ENCODE measurements around the gene CFAP46. TPM values are rescaled to one million over a fixed set of nuclear protein-coding genes. Genes with fewer than 3 reads are reported as not detected.
"Not testable (repeated sequence)": the region's sequence is repeated elsewhere in the genome, so short reads cannot be mapped to it uniquely, and the experiment has no call there.

Gene CFAP46
- total RNA-seq, 1 donor from 2014 or later, result 6.1 TPM

DNA sequence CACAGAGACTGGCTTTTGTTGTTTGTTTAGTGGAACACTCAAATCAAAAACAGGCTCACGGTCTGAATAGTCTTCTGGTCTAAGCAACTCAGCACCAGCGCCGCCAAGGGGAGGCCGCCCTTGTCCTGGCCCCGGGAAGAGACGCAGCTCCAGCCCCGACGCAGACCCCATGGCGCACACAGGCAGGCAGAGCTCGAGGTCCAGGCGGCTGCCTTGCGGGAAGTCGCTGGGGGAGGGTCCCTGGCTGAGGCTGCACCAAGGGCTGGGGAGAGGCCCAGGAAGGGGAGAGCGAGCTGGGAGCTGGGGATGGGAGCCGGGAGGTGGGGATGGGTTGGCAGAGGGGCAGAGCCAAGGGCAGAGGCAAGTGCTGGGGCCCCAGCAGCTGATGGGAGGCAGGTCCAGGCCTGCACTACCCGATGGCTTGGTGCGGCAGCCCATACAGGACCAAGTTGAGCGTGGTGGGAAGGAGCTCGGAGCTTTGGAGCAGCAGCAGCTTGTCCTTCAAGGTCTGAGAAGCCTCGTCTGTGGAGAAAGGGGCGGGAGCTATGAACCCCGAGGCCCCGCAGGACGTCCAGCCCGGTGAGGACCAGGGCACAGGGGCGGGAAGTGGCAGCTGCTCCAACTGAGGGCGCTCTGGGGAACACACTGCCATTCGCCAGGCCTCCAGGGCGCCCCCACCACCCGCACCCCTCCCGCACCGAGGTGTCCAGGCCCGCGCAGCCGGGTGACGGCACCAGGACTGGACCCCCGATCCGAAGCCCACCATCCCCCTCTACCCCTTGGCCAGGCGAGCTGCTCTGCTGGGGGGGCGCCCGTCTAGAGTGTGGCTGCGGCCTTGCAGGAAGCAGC is 133.8 kb downstream of the CFAP46 start:
- DNase-seq (ENCODE audit: low read depth), result no peak

GRCh38 chr10:132807621-132808049 is 134.7 kb downstream of the CFAP46 start:
- no peak for DNase-seq (ENCODE audit: low read depth)

GRCh38 chr10:132806561-132807003 is 135.8 kb downstream of the CFAP46 start:
- DNase-seq (ENCODE audit: low read depth), result no peak

DNA sequence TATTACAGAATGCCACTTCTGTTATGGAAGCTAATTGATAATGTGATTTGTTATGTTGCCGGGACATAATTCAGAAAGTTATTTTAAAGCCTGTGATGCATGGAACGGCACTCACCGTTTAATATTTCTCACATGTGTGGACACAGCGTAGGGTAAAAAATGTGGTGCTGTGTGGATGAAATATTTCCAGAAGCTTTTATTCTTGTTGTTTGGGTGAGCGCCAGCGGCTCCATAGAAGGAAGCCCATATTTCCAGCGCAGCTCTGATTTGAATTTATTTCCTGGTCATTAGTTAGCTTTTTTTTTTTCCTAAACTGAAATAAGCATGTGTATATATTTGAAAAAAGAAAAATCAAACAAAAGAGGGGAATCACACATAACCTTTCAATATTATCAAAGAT is 136.3 kb downstream of the CFAP46 start:
- no peak for DNase-seq (ENCODE audit: low read depth)

- DNase-seq (ENCODE audit: low read depth), result no peak
These were observed 136.8 kb downstream of the CFAP46 start for GRCh38 chr10:132805599-132805998.

DNA sequence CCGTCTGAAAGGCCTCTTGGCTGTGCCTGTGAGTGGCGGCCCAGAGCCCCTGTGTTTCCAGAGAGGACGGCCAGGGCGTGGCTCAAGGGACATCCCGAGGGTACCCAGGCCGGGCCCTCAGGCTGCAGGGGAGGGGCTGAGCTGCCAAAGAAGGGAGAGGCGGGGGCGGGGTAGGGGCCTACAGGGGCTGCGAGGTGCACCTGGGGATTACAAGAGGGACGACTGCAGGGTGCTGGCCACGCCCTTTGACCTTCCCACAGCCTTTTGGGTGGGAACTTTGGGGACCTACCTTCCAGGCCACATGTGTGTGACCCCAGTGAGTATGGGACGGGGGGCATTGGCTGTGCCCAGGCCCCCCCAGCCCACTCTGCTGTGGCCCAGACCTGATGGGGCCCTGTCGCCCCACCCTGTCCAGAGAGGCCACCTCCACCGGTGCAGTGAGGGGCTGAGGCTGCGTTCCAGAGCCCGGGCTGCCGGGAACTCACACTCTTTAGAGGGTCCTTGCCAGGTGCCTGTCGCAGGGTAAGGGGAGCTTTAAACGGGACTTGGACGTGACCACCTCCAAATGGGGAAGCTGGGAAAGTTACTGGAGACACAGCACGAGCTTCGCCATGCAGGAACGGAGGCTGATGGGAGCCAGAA is 137.5 kb downstream of the CFAP46 start:
- no peak for DNase-seq (ENCODE audit: low read depth)

DNA sequence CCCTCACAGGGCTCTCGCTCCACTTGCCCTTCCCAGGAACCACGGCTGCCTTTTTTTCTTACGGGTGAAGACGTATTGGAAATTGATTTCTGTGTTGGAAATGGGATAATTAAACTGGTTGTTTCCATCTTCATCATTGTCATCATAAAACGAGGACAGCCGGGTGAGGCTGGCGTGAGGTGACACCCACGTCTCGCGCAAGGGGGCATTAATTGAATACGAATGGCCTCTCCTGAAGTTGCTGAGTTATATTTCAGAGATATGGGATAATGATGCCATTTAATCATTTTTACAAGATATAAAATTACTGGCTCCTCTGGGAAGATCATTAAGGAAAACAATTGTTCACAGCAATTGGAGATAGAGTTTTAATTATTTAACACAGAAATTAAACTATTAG is 138.1 kb downstream of the CFAP46 start:
- DNase-seq (ENCODE audit: low read depth), result no peak

DNA sequence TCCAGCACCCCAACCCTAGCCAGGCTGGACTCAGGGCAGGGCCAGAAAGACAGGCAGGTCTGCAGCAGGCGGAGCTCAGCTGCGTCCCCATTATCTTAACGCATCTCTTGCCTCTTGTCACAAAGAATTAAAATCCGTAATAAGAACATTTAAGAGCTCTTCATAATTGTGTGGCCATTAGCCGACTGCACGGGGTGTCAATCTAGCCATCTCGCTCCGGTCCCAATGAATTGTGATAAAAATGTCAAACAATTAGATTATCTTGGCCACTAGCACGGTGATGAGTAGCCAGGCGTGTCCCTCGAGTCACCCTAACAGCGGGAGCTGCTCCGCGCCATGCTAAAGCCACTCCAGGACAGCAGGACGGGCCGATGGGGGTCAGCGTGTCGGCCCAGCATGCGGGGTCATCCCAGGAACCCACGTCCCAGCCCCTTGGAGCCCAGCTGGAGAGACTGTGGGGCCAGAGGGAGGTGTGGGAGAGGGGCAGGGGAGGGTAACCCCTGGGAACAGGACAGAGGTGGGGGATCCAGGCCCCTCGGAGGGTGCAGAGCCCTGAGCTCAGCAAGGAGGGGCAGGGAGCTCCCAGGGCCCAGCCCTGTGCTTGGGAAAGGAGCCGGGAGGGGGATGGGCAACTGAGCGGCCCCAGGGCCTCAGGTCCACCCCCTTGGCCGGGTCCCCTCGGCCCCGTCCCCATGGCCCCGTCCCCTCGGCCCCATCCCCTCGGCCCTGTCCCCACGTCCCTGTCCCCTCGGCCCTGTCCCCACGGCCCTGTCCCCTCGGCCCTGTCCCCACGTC is 138.8 kb downstream of the CFAP46 start:
- no peak for DNase-seq (ENCODE audit: low read depth)

- no peak for DNase-seq (ENCODE audit: low read depth)
These were observed 139.6 kb downstream of the CFAP46 start for GRCh38 chr10:132802694-132803320.

DNA sequence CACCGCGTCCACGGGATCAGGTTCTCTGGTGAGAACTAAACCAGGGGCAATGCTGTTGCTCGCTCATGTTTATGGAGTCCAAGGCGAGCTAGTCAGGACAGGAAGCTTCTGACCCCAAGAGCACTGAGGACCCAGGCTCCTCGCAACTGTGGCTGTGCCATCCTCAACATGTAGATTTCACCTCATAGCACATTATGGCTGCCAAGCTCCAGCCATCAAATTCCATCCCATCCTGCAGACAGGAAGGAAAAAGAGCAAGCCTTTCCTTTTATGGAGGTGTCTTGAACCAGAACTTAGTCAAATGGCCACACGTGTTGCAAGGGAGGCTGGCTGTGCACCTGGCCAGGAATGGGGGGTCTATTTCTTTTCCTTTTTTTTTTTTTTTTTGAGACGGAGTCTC is 140.3 kb downstream of the CFAP46 start:
- no peak for DNase-seq (ENCODE audit: low read depth)

- no peak for DNase-seq (ENCODE audit: low read depth)
These were observed 142.5 kb downstream of the CFAP46 start for GRCh38 chr10:132799865-132800264.

GRCh38 chr10:132798876-132799275 is 143.5 kb downstream of the CFAP46 start:
- no peak for DNase-seq (ENCODE audit: low read depth)

GRCh38 chr10:132798403-132798802 is 144.0 kb downstream of the CFAP46 start:
- DNase-seq (ENCODE audit: low read depth), result no peak

DNA sequence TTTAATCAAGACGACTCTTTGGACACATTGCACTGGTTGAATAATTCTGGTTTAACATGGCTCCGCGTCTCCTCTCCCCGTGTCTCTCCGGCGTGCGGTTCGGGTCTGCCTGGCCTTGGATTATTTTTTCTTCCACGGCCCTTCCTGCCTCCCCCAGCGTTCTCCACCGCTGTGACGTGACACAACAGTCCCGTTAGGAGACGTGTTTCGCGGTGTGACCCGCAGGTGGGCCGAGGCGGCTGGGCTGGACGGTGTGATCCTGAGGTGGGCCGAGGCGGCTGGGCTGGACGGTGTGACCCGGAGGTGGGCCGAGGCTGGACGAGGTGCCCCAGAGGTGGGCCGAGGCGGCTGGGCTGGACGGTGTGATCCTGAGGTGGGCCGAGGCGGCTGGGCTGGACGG is 144.4 kb downstream of the CFAP46 start:
- DNase-seq (ENCODE audit: low read depth), result not testable (repeated sequence)

DNA sequence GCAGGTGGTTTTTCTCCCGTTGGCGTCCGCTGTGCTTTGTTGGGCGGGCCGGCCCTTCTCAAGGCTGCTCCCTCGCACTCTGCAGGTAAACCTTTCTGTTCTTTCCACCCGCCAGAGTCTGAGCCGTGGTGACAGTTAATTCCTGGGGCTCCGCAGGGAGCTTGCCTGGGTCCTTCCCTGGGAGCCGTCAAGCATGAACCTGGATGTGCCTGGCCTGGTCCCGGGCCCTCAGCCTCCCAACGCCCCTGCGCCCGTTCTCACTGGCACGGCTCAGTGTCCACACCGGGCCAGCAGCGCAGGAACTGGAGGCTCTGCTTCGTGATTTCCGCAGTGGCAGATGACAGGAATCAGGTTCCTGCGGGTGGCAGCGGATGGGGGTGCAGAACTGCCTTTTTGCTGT is 145.5 kb downstream of the CFAP46 start:
- DNase-seq (ENCODE audit: low read depth), result no peak

- no peak for DNase-seq (ENCODE audit: low read depth)
These were observed 148.2 kb downstream of the CFAP46 start for GRCh38 chr10:132793871-132794849.

- no peak for DNase-seq (ENCODE audit: low read depth)
These were observed 149.2 kb downstream of the CFAP46 start for GRCh38 chr10:132793213-132793612.

GRCh38 chr10:132792796-132793195 is 149.6 kb downstream of the CFAP46 start:
- no peak for DNase-seq (ENCODE audit: low read depth)

DNA sequence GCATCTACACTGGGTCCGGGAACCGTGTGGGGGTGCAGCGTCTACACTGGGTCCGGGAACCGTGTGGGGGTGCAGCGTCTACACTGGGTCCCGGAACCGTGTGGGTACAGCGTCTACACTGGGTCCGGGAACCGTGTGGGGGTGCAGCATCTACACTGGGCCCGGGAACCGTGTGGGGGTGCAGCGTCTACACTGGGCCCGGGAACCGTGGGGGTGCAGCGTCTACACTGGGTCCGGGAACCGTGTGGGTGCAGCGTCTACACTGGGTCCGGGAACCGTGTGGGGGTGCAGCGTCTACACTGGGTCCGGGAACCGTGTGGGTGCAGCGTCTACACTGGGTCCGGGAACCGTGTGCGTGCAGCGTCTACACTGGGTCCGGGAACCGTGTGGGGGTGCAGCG is 150.3 kb downstream of the CFAP46 start:
- DNase-seq (ENCODE audit: low read depth), result not testable (repeated sequence)

GRCh38 chr10:132790934-132791829 is 151.2 kb downstream of the CFAP46 start:
- no peak for DNase-seq (ENCODE audit: low read depth)

Data from renal cortical epithelial cell (primary cell).